NCI-H2107 treated with DMSO at 0.1 percent for 48 hours (cell line): Measurements from ENCODE around the gene CCDC116.
"Not testable (repeated sequence)": the region's sequence is repeated elsewhere in the genome, so short reads cannot be mapped to it uniquely, and the experiment has no call there.

Experiments used
- DNase-seq: peaks from one replicate; lab custom pipeline; 2025; ENCODE audit not compliant: unreplicated experiment; lab: John Stamatoyannopoulos, UW

Gene CCDC116

DNA sequence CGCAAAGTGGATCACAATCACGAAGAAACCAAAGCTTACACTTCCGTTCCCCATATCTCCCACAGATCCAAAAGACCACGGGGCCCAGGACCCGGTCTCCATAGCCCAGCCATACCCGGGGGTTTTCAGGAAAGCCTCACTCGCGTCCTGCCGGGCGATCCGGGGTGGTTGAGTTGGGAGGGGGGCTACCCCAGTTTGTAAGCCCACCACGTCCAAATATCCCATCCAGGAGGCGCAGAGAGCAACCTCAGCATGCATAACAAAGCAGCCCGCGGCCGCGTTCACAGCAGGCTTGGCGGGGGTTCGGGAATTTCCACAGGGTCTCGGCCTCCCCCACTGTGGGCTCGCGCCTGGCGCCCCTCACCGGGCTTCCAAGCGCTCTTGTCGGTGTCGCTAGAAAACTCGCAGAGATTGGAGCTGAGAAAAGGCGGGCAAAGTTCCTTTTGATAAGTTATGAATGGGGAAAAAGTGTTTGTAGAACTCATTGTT lies 19.0 kb downstream of the CCDC116 start:
- no peak for DNase-seq

DNA sequence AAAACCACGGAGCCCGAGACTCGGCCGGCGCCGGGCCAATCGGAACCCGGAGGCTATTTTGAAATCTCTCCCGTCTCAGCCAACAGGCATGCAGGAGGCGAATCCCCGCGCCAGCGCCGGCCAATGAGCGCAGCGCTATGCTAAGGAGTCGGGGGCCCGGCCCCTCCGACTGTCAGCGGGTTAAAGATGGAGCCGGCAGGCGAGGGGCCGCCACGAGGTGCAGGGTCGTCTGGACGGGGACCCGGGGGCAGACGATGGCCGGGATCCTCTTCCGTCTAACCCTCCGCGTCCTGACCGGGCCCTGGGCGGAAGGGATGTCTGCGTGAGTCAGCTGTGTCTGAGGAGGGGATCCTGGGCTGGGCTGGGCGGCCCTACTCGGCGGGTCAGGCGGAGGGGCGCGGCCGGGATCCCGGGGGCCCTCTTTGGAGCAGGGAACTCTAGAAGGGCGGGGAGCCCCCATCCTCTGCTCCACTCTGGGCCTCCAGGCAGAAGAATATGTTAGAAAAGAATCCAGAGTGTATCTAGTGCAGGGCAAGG lies 19.5 kb downstream of the CCDC116 start:
- peak; percentile 71 for DNase-seq

- no peak for DNase-seq
Observed at GRCh38 chr22:21652547-21653545, 20.3 kb downstream of the CCDC116 start.

DNA sequence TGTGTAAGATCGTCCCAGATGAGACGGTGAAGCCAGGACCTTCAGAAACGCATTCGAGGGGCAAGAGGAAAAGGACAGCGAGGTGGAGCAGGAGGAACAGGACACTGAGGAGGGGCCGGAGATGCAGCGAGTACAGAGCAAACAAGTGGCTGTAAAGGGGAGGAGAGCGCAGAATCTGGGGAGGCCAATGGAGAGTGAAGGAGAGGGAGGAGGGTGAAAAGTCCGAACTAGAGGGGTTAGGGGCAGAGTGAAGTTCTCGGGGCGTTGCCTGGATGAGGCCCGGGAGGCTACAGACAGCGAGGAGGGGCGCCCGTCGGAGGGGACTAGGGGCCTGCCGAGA lies 24.4 kb downstream of the CCDC116 start:
- no peak for DNase-seq

DNA sequence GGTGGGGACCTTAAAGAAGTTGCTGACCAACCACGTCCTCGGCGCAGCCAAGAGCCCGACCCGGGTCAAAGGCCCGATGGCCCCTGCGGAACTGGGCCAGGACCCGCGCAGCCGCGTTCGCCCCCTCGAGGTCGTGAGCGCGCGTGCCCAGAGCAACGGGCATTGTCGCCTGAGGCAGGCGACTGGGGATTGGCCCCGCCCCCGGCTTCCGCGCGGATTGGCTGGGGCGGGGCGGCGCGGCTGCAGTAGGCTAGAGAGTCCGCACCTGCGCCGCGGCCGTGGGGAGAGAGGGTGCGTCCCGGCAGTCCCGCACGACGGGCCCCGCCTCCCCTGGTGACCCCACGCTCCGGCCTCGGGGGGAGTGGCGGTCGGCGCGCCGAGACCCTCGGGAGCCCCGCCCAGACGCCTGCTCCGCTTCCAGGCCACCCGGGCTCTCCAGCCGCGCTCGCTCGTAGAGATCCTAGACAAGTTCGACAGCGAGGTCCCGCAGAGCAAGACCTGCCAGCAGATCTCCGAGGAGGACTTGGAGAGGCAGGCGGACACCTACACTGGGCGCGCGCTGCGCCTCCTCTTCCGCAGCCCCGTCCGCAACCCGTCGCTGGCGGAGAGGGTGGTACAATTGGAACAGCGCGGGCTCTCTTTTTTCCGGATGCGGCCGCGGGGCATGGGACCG lies 24.9 kb downstream of the CCDC116 start:
- DNase-seq = peak; percentile 49

- no peak for DNase-seq
Observed at GRCh38 chr22:21659864-21660525, 27.4 kb downstream of the CCDC116 start.

- DNase-seq = no peak
Observed at GRCh38 chr22:21660904-21661303, 28.3 kb downstream of the CCDC116 start.

DNA sequence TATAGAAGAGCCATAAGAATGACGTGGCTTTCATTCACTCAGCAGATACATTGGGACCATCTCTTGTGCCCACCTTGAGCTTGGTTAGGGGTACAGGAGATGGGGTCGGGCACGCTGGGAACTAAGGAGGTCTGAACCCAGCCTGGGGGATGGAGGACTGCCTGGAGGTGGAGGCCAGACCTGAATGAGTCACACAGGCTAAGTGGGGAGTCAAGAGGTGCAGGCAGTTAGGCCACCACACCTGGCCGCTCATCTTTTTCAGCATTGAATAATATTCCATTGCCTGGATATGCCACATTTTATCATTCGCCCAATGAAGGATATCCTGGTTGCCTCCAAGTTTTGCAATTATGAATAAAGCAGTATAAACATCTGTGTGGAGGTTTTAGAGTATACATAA lies 29.4 kb downstream of the CCDC116 start:
- DNase-seq = no peak

DNA sequence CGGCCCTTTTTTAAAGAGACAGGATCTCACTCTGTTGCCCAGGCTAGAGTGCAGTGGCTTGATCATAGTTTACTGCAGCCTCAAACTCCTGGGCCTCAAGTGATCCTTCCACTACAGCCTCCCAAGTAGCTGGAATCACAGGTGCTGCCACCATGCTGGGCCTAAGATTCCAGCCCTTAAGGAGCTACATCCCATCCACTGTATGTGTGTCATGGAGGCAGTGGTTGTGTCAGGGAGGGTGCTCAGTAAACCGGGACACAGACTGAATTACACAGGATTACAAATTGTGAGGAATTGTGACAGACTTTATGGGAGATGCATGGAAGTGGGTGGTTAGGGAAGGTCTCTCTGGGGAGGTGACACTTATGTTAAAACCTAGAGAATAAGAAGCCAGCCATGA lies 31.2 kb downstream of the CCDC116 start:
- DNase-seq = no peak

DNA sequence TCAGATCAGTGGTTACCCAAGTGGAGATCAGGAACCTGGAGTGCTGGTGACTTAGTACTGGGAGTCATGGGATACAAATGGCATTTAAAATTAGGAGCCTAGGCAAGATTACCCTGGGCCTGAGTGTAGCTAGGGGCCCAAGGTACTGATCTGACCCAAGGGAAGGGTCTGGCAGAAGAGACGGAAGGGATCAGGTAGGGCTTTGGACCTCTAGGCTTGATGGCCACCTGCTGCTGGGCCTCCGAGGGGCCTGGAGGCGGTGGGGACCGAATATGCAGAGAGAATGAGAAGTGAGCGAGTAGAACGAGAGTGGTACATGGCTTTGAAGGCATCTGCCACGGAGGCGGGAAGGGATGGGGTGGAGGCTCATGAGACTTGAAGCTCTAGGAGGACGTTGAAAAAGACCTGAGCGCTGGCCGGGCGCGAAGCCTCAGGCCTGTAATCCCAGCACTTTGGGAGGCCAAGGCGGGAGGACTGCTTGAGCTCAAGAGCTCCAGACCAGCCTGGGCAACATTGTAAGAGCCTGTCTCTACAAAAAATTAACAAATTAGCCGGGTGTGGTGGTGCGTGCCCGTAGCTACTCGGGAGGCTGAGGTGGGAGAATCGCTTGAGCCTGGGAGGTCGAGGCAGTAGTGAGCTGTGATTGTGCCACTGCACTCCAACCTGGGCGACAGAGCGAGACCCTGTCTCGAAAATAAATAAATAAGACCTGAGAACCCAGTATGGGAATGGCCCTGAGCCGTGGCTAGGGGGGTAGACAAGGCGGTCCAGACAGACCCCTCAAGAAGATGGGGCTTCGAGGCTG lies 32.7 kb downstream of the CCDC116 start:
- no peak for DNase-seq

DNA sequence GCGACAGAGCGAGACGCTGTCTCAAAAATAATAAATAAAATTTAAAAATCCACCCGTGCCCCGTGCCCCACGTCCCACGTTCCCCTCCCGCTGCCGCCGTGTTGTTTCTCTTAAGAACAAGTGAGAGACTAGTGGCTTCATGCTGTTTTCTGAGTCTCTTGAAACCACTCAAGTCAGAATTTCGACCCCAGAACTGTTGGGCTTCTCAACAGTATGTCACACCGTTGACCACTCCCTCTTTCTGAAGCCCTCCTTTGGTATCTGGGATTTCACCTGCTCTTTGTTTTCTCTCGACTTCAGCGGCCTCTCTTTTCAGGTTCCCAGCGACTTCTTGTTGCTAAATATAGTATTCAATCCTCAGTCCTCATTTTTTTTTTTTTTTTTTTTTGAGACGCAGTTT lies 34.2 kb downstream of the CCDC116 start:
- DNase-seq = no peak

GRCh38 chr22:21669026-21669425 lies 36.5 kb downstream of the CCDC116 start:
- DNase-seq = no peak

DNA sequence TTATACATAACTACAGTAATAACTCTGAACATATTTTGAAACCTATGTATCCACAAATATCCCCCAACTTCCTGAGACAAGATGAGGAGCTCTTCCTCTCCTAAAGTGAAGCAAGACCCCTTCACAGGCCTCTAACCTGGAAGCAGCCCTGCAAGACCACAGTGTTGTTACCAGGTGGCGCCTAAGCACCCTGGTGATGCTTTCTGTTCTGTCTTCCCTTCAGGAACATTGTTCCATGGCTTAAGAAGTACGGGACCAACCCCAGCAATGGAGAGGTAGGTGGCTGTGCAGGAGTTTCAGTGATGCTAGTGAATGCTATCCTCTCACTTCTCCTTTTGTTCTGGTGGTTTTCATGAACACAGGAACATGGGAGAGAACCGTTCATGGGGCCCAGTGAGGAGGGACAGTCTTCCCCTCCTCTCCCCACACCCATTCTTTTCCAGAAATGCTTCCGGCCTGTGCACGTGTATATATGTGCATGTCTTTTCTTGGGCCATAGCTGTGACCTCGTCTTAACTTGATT lies 39.6 kb downstream of the CCDC116 start:
- DNase-seq = no peak

DNA sequence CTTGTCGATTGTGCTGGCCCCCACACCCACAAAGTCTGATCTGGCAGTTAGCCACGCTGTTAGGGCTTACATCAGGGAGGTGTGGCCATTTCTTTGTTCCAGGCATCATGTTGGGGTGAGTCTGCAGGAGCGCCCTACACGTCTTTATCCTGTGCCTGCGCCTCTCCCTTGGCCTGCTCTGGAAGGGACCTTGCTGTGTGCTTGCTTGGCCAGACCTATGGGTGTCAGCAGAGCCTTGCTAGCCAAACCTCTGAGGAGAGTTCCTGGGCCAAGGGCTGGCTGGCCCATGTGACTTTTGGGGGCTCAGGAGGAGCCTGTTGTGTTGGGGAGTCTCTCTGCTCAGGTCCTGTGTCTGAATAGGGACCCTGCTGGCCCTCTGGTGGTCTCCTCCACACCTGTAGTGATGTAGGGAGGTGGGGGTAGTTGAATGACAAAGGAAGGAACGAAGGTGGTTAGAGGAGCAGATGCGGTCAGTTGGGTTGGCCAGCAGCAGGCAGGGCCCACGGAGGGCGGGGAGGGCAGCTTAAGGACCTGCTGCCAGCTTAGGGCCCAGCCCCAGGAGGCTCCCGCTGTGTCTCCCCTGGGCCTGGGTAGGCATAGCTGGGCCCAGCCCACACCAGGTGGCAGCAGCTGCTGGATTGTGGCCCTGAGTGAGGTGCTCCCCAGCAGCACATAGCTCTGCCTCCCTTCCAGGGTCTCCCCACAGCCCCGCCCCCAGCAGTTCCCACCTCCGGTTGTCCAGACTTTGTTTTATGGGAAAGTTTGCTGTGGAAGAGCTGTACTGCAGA lies 41.2 kb downstream of the CCDC116 start:
- no peak for DNase-seq

- DNase-seq = no peak
Observed at GRCh38 chr22:21674638-21675245, 42.2 kb downstream of the CCDC116 start.

DNA sequence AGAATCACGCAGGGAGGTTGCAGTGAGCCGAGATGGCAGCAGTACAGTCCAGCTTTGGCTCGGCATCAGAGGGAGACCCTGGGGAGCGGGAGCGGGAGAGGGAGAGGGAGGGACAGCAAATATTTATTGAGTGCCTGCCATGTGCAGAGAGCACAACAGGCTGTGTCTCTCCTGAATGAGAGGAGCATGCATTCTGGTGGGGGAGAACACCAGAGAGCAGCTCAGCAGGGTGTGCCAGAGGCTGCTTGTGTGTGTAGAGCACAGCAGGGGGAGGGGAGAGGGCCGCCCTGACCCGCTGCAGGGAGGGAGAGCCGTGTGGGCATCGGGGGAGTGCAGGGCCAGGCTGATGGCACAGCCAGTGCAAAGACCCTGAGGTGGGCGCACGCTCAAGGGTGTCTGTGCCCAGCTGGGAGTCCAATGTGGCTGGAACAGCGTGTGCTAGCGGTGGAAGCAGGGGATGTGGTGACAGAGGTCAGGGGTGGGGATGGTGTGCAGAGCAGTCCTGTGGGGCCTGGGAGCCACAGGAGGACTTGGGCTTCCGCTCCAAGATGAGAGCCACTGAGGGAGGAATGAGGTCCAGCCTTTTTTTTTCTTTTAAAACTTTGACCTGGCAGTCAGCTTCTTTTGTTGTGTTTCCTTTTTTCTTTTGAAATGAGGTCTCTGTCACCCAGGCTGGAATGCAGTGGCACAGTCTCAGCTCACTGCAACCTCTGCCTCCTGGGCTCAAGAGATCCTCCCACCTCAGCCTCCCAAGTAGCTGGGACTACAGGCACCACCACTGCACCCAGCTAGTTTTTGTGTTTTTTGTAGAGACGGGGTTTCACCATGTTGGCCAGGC lies 45.3 kb downstream of the CCDC116 start:
- DNase-seq = no peak

DNA sequence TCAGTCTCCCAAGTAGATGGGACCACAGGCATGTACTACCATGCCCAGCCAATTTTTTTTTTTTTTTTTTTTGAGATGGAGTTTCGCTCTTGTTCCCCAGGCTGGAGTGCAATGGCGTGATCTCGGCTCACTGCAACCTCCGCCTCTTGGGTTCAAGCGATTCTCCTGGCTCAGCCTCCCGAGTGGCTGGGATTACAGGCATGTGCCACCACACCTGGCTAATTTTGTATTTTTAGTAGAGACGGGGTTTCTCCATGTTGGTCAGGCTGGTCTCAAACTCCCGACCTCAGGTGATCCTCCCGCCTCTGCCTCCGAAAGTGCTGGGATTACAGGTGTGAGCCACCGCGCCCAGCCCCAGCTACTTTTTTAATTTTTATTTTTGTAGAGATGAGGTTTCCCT lies 46.3 kb downstream of the CCDC116 start:
- not testable (repeated sequence) for DNase-seq

DNA sequence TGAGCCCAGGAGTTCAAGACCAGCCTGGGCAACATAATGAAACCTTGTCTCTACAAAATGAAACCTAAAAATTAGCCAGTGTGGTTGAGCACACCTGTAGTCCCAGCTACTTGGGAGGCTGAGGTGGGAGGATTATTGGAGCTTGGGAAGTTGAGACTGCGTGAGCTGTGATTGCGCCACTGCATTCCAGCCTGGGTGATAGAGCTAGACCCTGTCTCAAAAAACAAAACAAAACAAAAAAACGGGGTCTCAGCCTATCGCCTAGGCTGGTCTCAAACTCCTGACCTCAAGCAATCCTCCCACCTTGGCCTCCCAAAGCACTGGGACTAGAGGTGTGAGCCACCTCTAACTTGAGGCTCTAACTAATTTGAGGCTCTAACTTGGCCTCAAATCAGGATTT lies 46.8 kb downstream of the CCDC116 start:
- DNase-seq = no peak
